H9 (cell line): ENCODE measurements around the gene RAB7B. TPM values are rescaled to one million over a fixed set of nuclear protein-coding genes. Genes with fewer than 3 reads are reported as not detected.

Experiments used
- DNase-seq: peaks from one replicate; pipeline ENCODE4 v3.0.0-alpha.2; 2017
- H2AFZ ChIP-seq: one replicate; pipeline ENCODE4 v1.6.1; 2013; ENCODE audit warnings: mild to moderate bottlenecking, low read length, control low read depth, moderate library complexity
- H2AK5ac ChIP-seq: 2 replicates; pipeline ENCODE4 v1.6.1; 2013; ENCODE audit warnings: low read length, control low read depth, mixed read lengths; ENCODE audit not compliant: insufficient read length
- H2BK120ac ChIP-seq: one replicate; pipeline ENCODE4 v1.6.1; 2013; ENCODE audit warnings: low read depth, mild to moderate bottlenecking, low read length, control low read depth, inconsistent platforms; ENCODE audit not compliant: poor library complexity, severe bottlenecking
- H2BK12ac ChIP-seq: 2 replicates; pipeline ENCODE4 v1.6.1; 2013; ENCODE audit warnings: low read length, control low read depth, mixed read lengths, low read depth; ENCODE audit not compliant: insufficient read length
- H2BK15ac ChIP-seq: 2 replicates; pipeline ENCODE4 v1.6.1; 2013; ENCODE audit warnings: low read depth, low read length, control low read depth
- H2BK20ac ChIP-seq: one replicate; pipeline ENCODE4 v1.6.1; 2013; ENCODE audit warnings: low read depth, mild to moderate bottlenecking, low read length, control low read depth, inconsistent platforms; ENCODE audit not compliant: poor library complexity, severe bottlenecking
- H2BK5ac ChIP-seq: 2 replicates; pipeline ENCODE4 v1.6.1; 2013; ENCODE audit warnings: low read length, control low read depth, mixed read lengths; ENCODE audit not compliant: insufficient read length
- H3K14ac ChIP-seq: 2 replicates; pipeline ENCODE4 v1.6.1; 2013; ENCODE audit warnings: low read length, control low read depth; ENCODE audit not compliant: insufficient read depth
- H3K18ac ChIP-seq: 2 replicates; pipeline ENCODE4 v1.6.1; 2013; ENCODE audit warnings: low read depth, mild to moderate bottlenecking, mixed read lengths, low read length, control low read depth; ENCODE audit not compliant: insufficient read length
- H3K23ac ChIP-seq: 2 replicates; pipeline ENCODE4 v1.6.1; 2013; ENCODE audit warnings: low read length, control low read depth, mixed read lengths, low read depth; ENCODE audit not compliant: insufficient read length
- H3K23me2 ChIP-seq: 2 replicates; pipeline ENCODE4 v1.6.1; 2013; ENCODE audit warnings: low read depth, mild to moderate bottlenecking, mixed read lengths, low read length, control low read depth; ENCODE audit not compliant: insufficient read length, poor library complexity, severe bottlenecking
- H3K27ac ChIP-seq: 2 replicates; pipeline ENCODE4 v1.5.1; 2013; ENCODE audit warnings: low read length, control low read depth, mixed read lengths, low read depth; ENCODE audit not compliant: insufficient read length
- H3K27me3 ChIP-seq: 2 replicates; pipeline ENCODE4 v1.6.1; 2013; ENCODE audit warnings: low read length, control low read depth, inconsistent platforms; ENCODE audit not compliant: insufficient read depth
- H3K4ac ChIP-seq: 2 replicates; pipeline ENCODE4 v1.6.1; 2013; ENCODE audit warnings: low read depth, mild to moderate bottlenecking, control low read depth, inconsistent platforms, low read length, moderate library complexity
- H3K4me1 ChIP-seq: 2 replicates; pipeline ENCODE4 v1.6.1; 2013; ENCODE audit warnings: low read length, control low read depth, inconsistent platforms; ENCODE audit not compliant: insufficient read depth
- H3K4me2 ChIP-seq: 2 replicates; pipeline ENCODE4 v1.6.1; 2013; ENCODE audit warnings: low read length, control low read depth, mixed read lengths; ENCODE audit not compliant: insufficient read length, insufficient read depth
- H3K56ac ChIP-seq: 2 replicates; pipeline ENCODE4 v1.6.1; 2013; ENCODE audit warnings: low read depth, mild to moderate bottlenecking, mixed read lengths, low read length, control low read depth; ENCODE audit not compliant: insufficient read length
- H3K79me1 ChIP-seq: 2 replicates; pipeline ENCODE4 v1.6.1; 2013; ENCODE audit warnings: low read depth, mild to moderate bottlenecking, moderate library complexity, low read length, control low read depth, inconsistent platforms; ENCODE audit not compliant: insufficient read depth, poor library complexity, severe bottlenecking
- H3K79me2 ChIP-seq: 2 replicates; pipeline ENCODE4 v1.6.1; 2013; ENCODE audit warnings: low read length, control low read depth, inconsistent platforms; ENCODE audit not compliant: insufficient read depth
- H3K9ac ChIP-seq: 2 replicates; pipeline ENCODE4 v1.6.1; 2013; ENCODE audit warnings: low read length, control low read depth, mixed read lengths; ENCODE audit not compliant: insufficient read length; ENCODE audit errors: extremely low read depth
- H3K9me3 ChIP-seq: one replicate; pipeline ENCODE4 v1.6.1; 2013; ENCODE audit warnings: low read depth, low read length, inconsistent platforms; ENCODE audit not compliant: control insufficient read depth
- H3T11ph ChIP-seq: one replicate; pipeline ENCODE4 v1.6.1; 2013; ENCODE audit warnings: mild to moderate bottlenecking, low read length, control low read depth, inconsistent platforms
- H4K20me1 ChIP-seq: one replicate; pipeline ENCODE4 v1.6.1; 2013; ENCODE audit not compliant: control insufficient read depth, insufficient read length, insufficient read depth
- H4K5ac ChIP-seq: 2 replicates; pipeline ENCODE4 v1.6.1; 2013; ENCODE audit warnings: low read depth, mild to moderate bottlenecking, mixed read lengths, low read length, control low read depth; ENCODE audit not compliant: insufficient read length
- H4K8ac ChIP-seq: replicated peaks from 2 replicates; pipeline ENCODE4 v1.6.1; 2013; ENCODE audit warnings: low read length, control low read depth, mixed read lengths, low read depth; ENCODE audit not compliant: insufficient read length
- H4K91ac ChIP-seq: 2 replicates; pipeline ENCODE4 v1.6.1; 2013; ENCODE audit warnings: low read depth, mild to moderate bottlenecking, moderate library complexity, mixed read lengths, low read length, control low read depth; ENCODE audit not compliant: insufficient read length
- H3K27ac Mint-ChIP-seq, 3 experiments: 2 replicates in 2 of 3; 3 replicates in 1 of 3; pipeline ENCODE4 v1.8.0; 2020 to 2021; ENCODE audit warnings: mixed read lengths in 3 of 3, mild to moderate bottlenecking in 1 of 3, moderate library complexity in 1 of 3
- H3K27me3 Mint-ChIP-seq: 2 replicates; pipeline ENCODE4 v1.8.0; 2021; ENCODE audit warnings: low read depth, mild to moderate bottlenecking, moderate library complexity, mixed read lengths
- H3K36me3 Mint-ChIP-seq, 3 experiments: 2 replicates in 2 of 3; 3 replicates in 1 of 3; pipeline ENCODE4 v1.8.0; 2020 to 2021; ENCODE audit warnings: low read depth in 3 of 3, mixed read lengths in 3 of 3; ENCODE audit not compliant: insufficient read depth in 1 of 3
- H3K4me1 Mint-ChIP-seq, 2 experiments: 2 replicates each; pipeline ENCODE4 v1.8.0; 2020; ENCODE audit warnings: mixed read lengths in 2 of 2
- H3K4me3 Mint-ChIP-seq, 2 experiments: 2 replicates in 1 of 2; 3 replicates in 1 of 2; pipeline ENCODE4 v1.8.0; 2020 to 2021; ENCODE audit warnings: mild to moderate bottlenecking in 2 of 2, mixed read lengths in 2 of 2, moderate library complexity in 1 of 2
- H3K9me3 Mint-ChIP-seq, 2 experiments: 2 replicates in 1 of 2; 3 replicates in 1 of 2; pipeline ENCODE4 v1.8.0; 2020; ENCODE audit warnings: mild to moderate bottlenecking in 2 of 2, mixed read lengths in 2 of 2, moderate library complexity in 1 of 2
- WGBS: extraction: QIAGEN DNeasy Blood & Tissue Kit; methylation state at CpG from one replicate; pipeline ENCODE4 v1.1.7; 2013; ENCODE audit warnings: missing lambda C conversion rate, low lambda C conversion rate, mixed read lengths; ENCODE audit not compliant: insufficient read length; ENCODE audit errors: extremely low coverage; 5-methylcytosine and 5-hydroxymethylcytosine counted together
- total RNA-seq: library from RNA; stranded (reverse); gene quantifications from 2 replicates; pipeline ENCODE4 v1.2.1, GENCODE V29; 2021
- TF ChIP-seq, protein P1 (sequence below): fragments of 200-600 bp; sonication (generic); conservative IDR thresholded peaks from 3 replicates; pipeline ENCODE4 v1.8.0; 2021; ENCODE audit warnings: antibody characterized with exemption, mild to moderate bottlenecking

The RAB7B gene
- total RNA-seq, 1 experiment from 2014 or later: 0.68 TPM

DNA sequence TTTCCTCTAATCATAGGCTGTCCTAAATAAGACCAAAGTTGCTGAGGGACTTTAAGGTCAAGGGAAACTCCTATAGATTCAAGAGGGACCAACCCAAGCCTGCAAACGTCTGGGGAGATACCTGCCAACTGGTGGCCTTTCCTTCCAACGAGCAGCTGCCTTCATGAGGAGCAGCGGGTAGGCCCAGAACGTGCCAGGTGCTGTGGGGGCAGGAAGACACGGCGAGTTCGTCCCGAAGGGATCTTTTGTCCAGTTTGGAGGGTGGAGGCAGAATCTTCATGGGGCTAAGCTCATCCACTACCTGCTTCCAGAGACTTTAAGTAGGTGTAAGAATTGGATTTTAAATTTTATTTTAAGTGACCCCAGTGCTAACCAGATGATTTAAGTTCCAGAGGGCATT is 34.0 kb downstream of the RAB7B start:
- no peaks in the 10 kb centered on the region for H3K79me2 ChIP-seq
- H2BK20ac ChIP-seq: no peak overlapping the region
- no CpG with 5 or more reads among the region's 8 CpGs for WGBS
- no peak overlapping the region for H3K14ac ChIP-seq
- no peak overlapping the region for H4K91ac ChIP-seq
- no peak overlapping the region for H2BK15ac ChIP-seq
- H3K4me3 Mint-ChIP-seq: no peak overlapping the region
- no peaks in the 10 kb centered on the region for H3K79me1 ChIP-seq
- H2BK120ac ChIP-seq: no peak overlapping the region
- H3K4me1 ChIP-seq: no peaks in the 10 kb centered on the region
- H3K4ac ChIP-seq: no peak overlapping the region
- no peak overlapping the region for H3K27ac ChIP-seq
- no peak overlapping the region for H3K23ac ChIP-seq
- H3K4me2 ChIP-seq: no peak overlapping the region
- no peak overlapping the region for H3K56ac ChIP-seq
- peaks cover 4 to 10% of the 10 kb centered on the region in 2 experiments; a peak in 3 of 5 replicates for H3K9me3 Mint-ChIP-seq
- no peak overlapping the region for H3K18ac ChIP-seq
- no peaks in the 10 kb centered on the region for H3K9me3 ChIP-seq
- no peaks in the 10 kb centered on the region for H3K27me3 Mint-ChIP-seq
- H2BK5ac ChIP-seq: no peak overlapping the region
- H4K8ac ChIP-seq: no peak overlapping the region
- no peak overlapping the region for H2BK12ac ChIP-seq
- no peaks in the 10 kb centered on the region for H4K20me1 ChIP-seq
- no peak for DNase-seq
- no peak overlapping the region for H3K9ac ChIP-seq
- no peaks in the 10 kb centered on the region for H3K23me2 ChIP-seq
- no peaks in the 10 kb centered on the region for H3K27me3 ChIP-seq
- no peak overlapping the region for H4K5ac ChIP-seq
- no peaks in the 10 kb centered on the region; a peak in 1 of 7 replicates for H3K36me3 Mint-ChIP-seq
- no peak overlapping the region for H2AFZ ChIP-seq
- no peak overlapping the region for H3K27ac Mint-ChIP-seq
- TF ChIP-seq, protein P1, sequence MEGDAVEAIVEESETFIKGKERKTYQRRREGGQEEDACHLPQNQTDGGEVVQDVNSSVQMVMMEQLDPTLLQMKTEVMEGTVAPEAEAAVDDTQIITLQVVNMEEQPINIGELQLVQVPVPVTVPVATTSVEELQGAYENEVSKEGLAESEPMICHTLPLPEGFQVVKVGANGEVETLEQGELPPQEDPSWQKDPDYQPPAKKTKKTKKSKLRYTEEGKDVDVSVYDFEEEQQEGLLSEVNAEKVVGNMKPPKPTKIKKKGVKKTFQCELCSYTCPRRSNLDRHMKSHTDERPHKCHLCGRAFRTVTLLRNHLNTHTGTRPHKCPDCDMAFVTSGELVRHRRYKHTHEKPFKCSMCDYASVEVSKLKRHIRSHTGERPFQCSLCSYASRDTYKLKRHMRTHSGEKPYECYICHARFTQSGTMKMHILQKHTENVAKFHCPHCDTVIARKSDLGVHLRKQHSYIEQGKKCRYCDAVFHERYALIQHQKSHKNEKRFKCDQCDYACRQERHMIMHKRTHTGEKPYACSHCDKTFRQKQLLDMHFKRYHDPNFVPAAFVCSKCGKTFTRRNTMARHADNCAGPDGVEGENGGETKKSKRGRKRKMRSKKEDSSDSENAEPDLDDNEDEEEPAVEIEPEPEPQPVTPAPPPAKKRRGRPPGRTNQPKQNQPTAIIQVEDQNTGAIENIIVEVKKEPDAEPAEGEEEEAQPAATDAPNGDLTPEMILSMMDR: no peak
- H3K4me1 Mint-ChIP-seq: peaks cover 14 to 18% of the 10 kb centered on the region in 2 experiments
- H3T11ph ChIP-seq: no peak overlapping the region
- H2AK5ac ChIP-seq: no peak overlapping the region
